ENCODE data around the gene MRPS26. TPM values are rescaled to one million over a fixed set of nuclear protein-coding genes. Genes with fewer than 3 reads are reported as not detected.

Gene MRPS26
- total and polyA plus RNA-seq, 2 of the 13 experiments (the other 11 are each of a cell fraction or from before 2014, with no cell fraction given): 89.8 to 187 TPM

GRCh38 chr20:3071266-3071609 is 25.4 kb downstream of the MRPS26 start (continued):
- TF ChIP-seq NR2F2 (IDR thresholded peaks at IDR 0.05; ENCODE audit: borderline replicate concordance, low read depth): peak; percentile 48; the same call in 1 of the 2 replicates
- no peak for TF ChIP-seq HNF1B (CRISPR knock-in tag; IDR thresholded peaks at IDR 0.05)
- no peak for TF ChIP-seq ZFX (CRISPR knock-in tag; IDR thresholded peaks at IDR 0.05; ENCODE audit: low read depth)
- 0 out of 2 replicates have a peak, but pooled peaks have one; percentile 16 for TF ChIP-seq ZBTB7A (CRISPR knock-in tag; IDR thresholded peaks at IDR 0.05)
- TF ChIP-seq TBX3 (IDR thresholded peaks at IDR 0.05; ENCODE audit: borderline replicate concordance): no peak
- peak; percentile 55 to 66; a peak in 3 of 4 replicates for TF ChIP-seq NR2F1 (CRISPR knock-in tag; IDR thresholded peaks at IDR 0.05)
- TF ChIP-seq ZNF121 (CRISPR knock-in tag; IDR thresholded peaks at IDR 0.05): no peak
- no peak for TF ChIP-seq SRSF9 (IDR thresholded peaks at IDR 0.05; ENCODE audit: borderline replicate concordance, insufficient read depth, low read depth, low read length, poor library complexity, severe bottlenecking)
- TF ChIP-seq POGK (CRISPR knock-in tag; conservative IDR thresholded peaks at IDR 0.05): no peak
- TF ChIP-seq AKNA (CRISPR knock-in tag; IDR thresholded peaks at IDR 0.05; ENCODE audit: borderline replicate concordance): no peak
- TF ChIP-seq EEA1 (CRISPR knock-in tag; IDR thresholded peaks at IDR 0.05; ENCODE audit: borderline replicate concordance): no peak; the same call in 1 of the 2 replicates
- peak; percentile 49 for TF ChIP-seq NR2C2 (CRISPR knock-in tag; IDR thresholded peaks at IDR 0.05; ENCODE audit: borderline replicate concordance)
- no peak for TF ChIP-seq SIX1 (CRISPR knock-in tag; IDR thresholded peaks at IDR 0.05; ENCODE audit: borderline replicate concordance)
- TF ChIP-seq SALL2 (CRISPR knock-in tag; IDR thresholded peaks at IDR 0.05): no peak
- no peak for TF ChIP-seq MTF2 (CRISPR knock-in tag; IDR thresholded peaks at IDR 0.05; ENCODE audit: borderline replicate concordance)
- TF ChIP-seq ATF6 (CRISPR knock-in tag; conservative IDR thresholded peaks at IDR 0.05): no peak
- peak; percentile 52; the same call in 1 of the 2 replicates for TF ChIP-seq RARA (CRISPR knock-in tag; IDR thresholded peaks at IDR 0.05)
- no peak for TF ChIP-seq ZNF749 (CRISPR knock-in tag; IDR thresholded peaks at IDR 0.05; ENCODE audit: borderline replicate concordance)
- TF ChIP-seq ZMYM3 (CRISPR knock-in tag; IDR thresholded peaks at IDR 0.05): 0 out of 2 replicates have a peak, but pooled peaks have one; percentile 24
- peak; percentile 51 for TF ChIP-seq HNF4A (CRISPR knock-in tag; IDR thresholded peaks at IDR 0.05)
